G401.6 (cell line): ENCODE data around the gene RNLS.

Source experiments
- FAIRE-seq: peaks from 2 replicates; lab custom pipeline; 2012; peaks lifted over from hg19 to GRCh38; lab: Jason Lieb, UNC

The RNLS gene

DNA sequence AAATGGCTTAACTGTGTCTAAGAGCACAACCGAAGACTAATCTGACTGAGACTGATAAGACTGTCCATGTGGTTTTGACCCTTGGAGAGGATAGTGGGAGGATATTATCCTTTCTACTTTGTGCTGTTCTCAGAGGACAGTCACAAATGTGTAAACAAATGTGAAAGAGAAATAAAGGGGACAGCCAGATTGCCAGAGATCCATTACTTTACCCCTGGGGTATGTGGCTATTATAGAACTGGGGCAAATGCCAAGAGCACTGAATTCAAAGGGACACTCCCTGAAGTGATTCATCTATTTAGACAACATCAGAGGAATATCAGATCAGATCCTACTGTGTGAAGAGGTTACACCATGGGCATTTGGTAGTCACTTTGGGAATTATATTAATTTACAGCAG, 154.7 kb downstream of the RNLS start:
- FAIRE-seq = no peak

DNA sequence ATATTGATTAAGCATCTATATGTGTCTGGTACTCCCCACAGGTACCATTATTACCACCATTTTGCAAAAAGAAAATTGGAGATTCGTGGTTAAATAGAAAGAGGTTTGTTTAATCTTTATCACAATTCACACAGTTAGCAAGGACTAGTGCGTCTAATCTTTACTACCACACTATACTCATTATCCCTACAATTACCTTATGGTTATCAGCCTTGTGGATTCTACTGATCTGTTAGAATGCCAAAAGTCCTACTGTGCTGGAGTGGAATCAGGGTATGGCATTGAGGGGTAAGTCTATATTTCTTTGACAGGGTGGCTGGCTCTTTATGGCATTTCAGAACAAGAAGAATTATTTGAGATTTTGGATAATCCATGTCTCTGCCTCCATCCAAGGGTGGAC, 156.1 kb downstream of the RNLS start:
- FAIRE-seq = no peak

- no peak for FAIRE-seq
Measured at GRCh38 chr10:88424881-88425280, 158.2 kb downstream of the RNLS start.

DNA sequence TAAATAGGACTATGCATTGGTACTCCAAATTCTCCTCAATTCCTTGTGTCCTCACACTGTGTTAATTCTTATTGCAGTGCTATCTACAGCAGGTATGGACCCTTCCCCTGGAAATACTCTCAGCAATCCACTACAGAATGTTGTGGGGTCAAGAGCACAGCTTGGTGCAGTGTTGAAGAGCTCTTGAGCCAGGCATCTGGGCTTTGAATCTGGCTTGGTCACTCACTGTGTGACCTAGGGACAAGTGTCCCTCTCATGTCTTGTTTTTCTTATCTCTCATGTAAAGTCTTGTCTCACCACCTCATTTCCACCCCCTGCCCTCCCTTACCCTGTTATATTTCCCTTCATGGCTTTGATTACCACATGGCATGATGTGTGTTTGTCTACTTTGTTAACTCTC, 159.4 kb downstream of the RNLS start:
- FAIRE-seq = no peak

- FAIRE-seq = no peak
Measured at GRCh38 chr10:88421590-88421989, 161.5 kb downstream of the RNLS start.

DNA sequence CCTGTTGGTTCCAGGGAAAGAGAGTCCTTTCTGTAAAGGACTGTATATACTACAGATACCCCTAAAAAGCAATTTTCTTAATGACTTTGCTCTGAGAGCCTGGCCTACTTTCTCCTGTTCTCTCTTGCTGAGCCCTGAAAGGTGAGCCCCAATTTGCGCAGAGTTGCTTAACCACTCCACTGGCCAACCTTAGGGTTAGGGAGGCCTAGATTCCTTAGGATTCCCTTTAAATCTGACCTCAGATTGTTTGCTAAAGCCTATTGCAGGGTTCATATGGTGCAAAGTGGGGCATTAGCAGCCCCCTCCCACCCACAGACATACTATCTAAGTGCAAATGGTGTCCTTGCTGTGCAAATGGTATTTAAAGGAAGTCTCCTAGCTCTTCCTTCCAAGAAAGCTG, 164.2 kb downstream of the RNLS start:
- FAIRE-seq = no peak

DNA sequence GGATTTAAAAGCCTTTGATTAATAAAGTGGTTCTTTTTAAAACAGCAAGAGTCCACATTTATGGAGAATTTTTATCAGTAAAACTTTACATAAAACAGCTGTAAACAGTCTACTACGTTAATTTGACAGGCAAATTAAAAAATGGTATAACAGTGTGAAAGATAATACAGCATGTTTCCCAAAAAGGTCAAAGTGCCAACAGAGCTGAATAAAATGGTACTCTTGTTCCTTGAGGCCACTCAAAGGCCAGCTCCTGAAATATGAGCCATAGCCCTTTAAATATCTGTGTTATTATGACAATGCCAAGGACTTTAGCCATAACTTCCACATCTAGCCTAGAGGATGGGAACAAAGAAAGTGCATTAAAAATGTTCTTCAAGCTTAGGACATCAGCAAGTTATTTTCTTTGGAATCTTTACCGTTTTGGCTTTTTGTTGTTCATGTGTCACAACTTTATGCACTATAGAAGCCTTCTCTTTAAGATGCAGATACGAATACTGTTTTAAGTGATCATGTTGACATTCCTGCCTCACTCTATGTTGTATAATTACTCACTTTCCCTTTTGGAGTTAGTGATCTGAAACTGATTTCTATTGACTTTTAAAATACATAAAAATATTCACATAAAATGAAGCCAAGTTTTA, 165.6 kb downstream of the RNLS start:
- no peak for FAIRE-seq

- FAIRE-seq = no peak
Measured at GRCh38 chr10:88416801-88417200, 166.3 kb downstream of the RNLS start.

DNA sequence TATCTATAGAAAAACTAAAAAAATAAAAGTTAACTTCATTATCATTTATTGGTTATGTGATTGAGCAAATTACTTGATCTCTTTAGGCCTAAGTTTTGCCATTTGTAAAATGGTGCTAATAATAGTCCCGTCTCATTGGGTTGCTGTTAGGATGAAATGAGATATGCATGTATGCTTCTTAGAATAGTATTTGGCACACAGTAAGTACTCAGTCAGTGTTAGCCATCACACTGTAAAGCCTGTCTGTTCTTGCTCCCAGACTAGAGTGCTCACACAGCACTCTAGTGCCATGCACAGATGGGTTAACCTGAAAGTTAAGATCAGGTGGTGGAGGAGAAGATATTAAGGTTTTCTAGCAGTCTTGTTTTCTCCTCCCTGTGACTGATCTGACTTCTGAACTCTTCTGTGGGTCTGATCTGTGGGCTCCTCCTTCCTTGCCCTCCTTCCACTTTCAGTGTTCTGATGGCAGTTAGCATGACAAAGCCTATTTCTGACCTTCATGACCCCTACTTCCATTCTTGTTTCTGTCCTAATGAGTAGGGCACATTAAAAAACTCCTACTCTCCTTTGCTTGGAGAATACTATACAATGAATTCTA, 167.5 kb downstream of the RNLS start:
- no peak for FAIRE-seq

- no peak for FAIRE-seq
Measured at GRCh38 chr10:88413412-88413811, 169.7 kb downstream of the RNLS start.

- no peak for FAIRE-seq
Measured at GRCh38 chr10:88411772-88412349, 171.3 kb downstream of the RNLS start.

DNA sequence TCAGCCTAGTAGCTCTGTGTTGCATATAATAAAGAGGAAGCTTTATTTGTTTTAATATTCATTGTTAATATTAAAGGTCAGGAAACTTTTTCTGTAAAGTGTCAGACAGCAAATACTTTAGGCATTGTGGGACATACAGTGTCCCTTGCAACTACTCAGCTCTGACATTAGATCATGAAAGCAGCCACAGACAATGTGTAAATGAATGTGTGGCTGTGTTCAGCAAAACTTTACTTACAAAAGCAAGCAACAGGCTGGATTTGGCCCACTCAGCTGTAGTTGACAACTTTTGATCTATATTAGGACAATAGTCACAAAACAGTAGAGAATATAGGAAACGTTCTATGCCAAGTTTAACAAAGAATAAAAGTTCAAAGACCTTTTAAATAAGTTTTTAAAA, 173.3 kb downstream of the RNLS start:
- FAIRE-seq = no peak

DNA sequence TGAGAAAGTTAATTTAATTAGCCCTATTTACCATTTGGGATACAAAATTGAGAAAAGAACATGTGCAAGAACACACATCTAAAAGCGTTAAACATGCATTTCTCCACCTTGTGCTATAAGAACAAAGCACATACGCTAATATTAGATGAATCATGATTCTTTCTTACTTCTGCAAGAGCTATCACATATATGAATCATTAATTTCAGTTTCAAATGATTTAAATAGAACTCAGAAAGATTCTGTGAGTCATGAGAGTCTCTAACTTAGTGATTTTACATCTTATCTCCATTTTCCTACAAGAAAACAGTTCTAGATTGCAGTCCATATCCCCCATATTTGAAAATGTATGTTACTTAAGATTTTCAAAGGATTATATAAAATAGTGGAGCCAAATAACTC, 173.9 kb downstream of the RNLS start:
- FAIRE-seq = no peak

- FAIRE-seq = no peak
Measured at GRCh38 chr10:88408096-88408495, 175.0 kb downstream of the RNLS start.

- no peak for FAIRE-seq
Measured at GRCh38 chr10:88404133-88404532, 179.0 kb downstream of the RNLS start.

DNA sequence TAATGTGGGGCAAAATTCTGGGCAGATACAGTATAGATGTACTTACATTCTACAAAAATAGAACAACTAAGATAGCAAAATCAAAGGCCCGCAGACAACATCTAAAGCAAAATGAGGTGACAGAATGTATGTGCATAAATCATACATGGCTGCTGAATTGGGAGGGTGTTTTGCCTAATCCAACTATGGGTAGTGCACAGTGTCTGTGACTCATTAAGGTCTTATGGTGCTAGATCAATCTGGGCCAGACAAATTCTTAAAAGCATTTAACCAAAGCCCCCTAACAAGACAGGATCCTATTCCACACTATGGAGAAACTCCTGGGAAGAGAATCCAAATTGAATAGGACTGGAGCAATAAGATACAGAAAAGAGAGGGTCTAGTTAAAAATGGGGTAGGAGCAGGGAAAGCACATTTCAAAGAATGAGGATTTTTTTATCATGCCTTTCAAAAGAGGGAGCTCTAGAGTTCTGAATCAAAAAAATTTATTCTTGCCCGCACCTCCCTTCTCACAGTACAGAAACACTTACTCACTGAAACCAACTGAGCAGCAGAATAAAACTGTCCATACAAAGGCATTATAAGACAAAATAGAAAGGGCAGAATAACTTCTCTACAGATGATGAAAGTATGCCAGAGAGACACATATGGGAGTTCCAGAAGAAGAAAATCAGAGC, 181.3 kb downstream of the RNLS start:
- no peak for FAIRE-seq

DNA sequence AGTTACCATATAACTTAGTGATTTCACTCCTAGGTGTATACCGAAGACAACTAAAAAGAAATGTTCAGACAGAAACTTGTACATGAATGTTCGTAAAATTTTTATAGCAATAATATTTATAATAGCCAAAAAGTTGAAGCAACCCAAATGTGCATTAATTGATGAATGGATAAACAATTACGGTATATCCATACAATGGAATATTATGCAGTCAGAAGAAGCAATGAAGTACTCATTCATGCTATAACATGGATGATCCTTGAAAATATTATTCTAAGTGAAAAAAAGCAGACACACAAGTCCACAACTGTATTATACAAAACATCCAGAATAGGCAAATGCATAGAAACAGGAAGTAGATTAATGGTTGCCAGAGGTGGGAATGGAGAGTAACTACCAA, 183.9 kb downstream of the RNLS start:
- no peak for FAIRE-seq

DNA sequence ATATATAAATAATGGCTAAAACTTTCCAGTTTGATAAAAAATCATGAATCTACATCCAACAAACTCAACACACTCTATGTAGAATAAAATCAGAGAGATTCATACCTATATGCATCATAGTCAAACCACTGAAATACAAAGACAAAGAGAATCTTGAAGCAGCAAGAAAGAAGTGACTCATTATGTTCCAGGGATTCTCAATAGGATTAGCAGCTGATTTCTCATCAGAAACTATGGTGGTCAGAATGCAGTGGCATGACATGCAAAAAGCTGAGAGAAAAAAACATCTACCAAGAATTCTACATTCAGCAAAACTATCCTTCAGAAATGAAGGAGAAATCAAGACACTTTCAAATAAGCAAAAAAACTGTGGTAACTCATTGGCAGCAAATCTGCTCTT, 187.4 kb downstream of the RNLS start:
- FAIRE-seq = no peak

GRCh38 chr10:88392222-88392621, 190.9 kb downstream of the RNLS start:
- FAIRE-seq = no peak

GRCh38 chr10:88390041-88390440, 193.1 kb downstream of the RNLS start:
- no peak for FAIRE-seq

DNA sequence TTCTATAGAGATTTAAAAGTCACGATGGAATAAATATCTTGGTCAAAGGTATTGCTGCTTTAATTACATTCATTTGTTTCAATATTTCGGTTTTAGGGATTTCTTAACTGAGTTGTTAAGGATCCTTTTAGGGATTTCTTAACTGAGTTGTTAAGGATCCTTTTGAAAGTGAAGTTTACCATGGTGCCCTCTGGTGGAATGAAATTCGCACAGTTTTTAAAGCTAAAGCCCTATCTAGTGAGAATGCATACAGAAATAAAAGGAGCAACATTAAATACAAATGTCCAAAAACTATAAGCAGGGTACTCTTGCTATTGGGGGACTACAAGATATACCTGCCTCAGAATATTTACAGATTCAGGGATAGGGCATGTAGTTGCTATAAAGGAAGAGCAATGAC, 193.7 kb downstream of the RNLS start:
- no peak for FAIRE-seq

DNA sequence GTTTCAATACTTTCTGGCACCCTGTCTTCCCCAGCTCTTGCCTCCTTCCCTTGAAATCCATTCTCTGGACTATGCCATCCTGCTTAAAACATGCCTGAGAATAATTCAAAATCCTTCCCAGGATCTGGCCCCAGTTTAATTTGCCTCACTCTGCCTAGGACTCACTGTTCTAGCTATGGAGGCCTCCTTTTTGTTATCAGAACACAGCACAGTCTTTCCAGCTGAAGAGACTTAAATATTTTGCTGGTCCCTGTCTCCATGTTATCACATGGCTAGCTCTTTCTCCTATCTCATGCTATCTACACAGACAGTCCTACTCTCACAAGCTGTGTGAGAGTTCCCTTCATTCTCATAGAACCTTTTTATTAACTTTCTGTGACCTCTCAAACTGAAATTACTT, 194.8 kb downstream of the RNLS start:
- no peak for FAIRE-seq
